MCF 10A (cell line): Measurements from ENCODE around the gene GPR83. TPM values are rescaled to one million over a fixed set of nuclear protein-coding genes. Genes with fewer than 3 reads are reported as not detected.
"Not testable (repeated sequence)": the region's sequence is repeated elsewhere in the genome, so short reads cannot be mapped to it uniquely, and the experiment has no call there.

ENCODE experiments used
- BruUV-seq: library from RNA; stranded (reverse); fragments of 400-500 nt; replicated peaks from 2 replicates; lab custom pipeline; 2021; lab: Mats Ljungman, UMichigan
- CTCF ChIA-PET: fragments of 300-600 bp; sonication (Branson Sonifier 250); formaldehyde crosslinking; extraction: SDS; loops from one replicate; lab custom pipeline; 2021; ENCODE audit warnings: antibody characterized with exemption, inconsistent platforms; lab: Yijun Ruan, JAX
- POLR2A ChIA-PET: fragments of 300-600, 350-650 bp; sonication (Branson Sonifier 250); formaldehyde crosslinking; extraction: SDS; loops from one replicate; lab custom pipeline; 2020; ENCODE audit warnings: antibody characterized with exemption, inconsistent platforms; lab: Yijun Ruan, JAX
- DNase-seq: peaks from one replicate; pipeline ENCODE4 v3.0.0-alpha.2; 2018; ENCODE audit not compliant: unreplicated experiment
- H3K27ac Mint-ChIP-seq: one replicate; pipeline ENCODE4 v1.8.0; 2022; ENCODE audit warnings: mild to moderate bottlenecking, low read depth, mixed read lengths; ENCODE audit not compliant: unreplicated experiment
- H3K27me3 Mint-ChIP-seq: one replicate; pipeline ENCODE4 v1.8.0; 2022; ENCODE audit warnings: mixed read lengths; ENCODE audit not compliant: insufficient read depth, unreplicated experiment
- H3K36me3 Mint-ChIP-seq: one replicate; pipeline ENCODE4 v1.8.0; 2022; ENCODE audit warnings: mild to moderate bottlenecking, moderate library complexity, mixed read lengths; ENCODE audit not compliant: insufficient read depth, unreplicated experiment
- H3K4me1 Mint-ChIP-seq: one replicate; pipeline ENCODE4 v1.8.0; 2022; ENCODE audit warnings: mixed read lengths; ENCODE audit not compliant: insufficient read depth, unreplicated experiment
- H3K4me3 Mint-ChIP-seq: one replicate; pipeline ENCODE4 v1.8.0; 2022; ENCODE audit warnings: mild to moderate bottlenecking, moderate library complexity, mixed read lengths; ENCODE audit not compliant: unreplicated experiment
- H3K9me3 Mint-ChIP-seq: one replicate; pipeline ENCODE4 v1.8.0; 2022; ENCODE audit warnings: mixed read lengths; ENCODE audit not compliant: unreplicated experiment
- intact Hi-C: fragments of 100-400 bp; cut with micrococcal nuclease; formaldehyde crosslinking; loops from 2 replicates; pipeline ENCODE4 v1.14.1; 2022
- total RNA-seq: library from RNA; stranded (reverse); gene quantifications from 2 replicates; pipeline ENCODE4 v1.2.3, GENCODE V29; 2022
- TF ChIP-seq, protein P1 (sequence below): fragments of 200-600 bp; IDR thresholded peaks from one replicate; pipeline ENCODE4 v1.8.0; 2022; ENCODE audit warnings: antibody characterized with exemption, mild to moderate bottlenecking; ENCODE audit not compliant: unreplicated experiment

Gene GPR83
- total RNA-seq, 1 experiment from 2014 or later = not detected

DNA sequence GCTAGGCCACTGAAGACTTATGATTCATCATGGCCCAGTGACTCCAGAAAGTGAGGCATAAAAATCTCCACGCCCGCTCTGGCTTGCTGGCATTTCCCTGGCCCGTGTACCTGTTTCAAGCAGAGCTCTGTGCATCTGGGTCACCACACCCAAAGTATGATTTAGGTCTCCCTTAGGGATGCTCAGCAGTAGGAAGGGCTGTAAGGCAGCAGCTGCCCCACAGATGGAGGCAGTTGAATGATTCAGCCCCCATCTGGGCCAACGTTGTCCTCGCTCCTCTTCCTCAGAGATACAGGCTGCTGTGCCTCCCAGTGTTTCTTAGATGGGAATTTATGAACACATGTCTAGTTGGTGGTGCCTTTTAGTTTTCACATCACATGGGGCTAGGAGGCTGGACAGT lies 21.6 kb downstream of the GPR83 start:
- intact Hi-C loops = no loop called here
- POLR2A ChIA-PET = no interaction called here
- Mint-ChIP-seq H3K27ac (no peak overlapping the region), H3K9me3 (no peaks in the 10 kb centered on the region), H3K4me3 (no peak overlapping the region), H3K27me3 (no peaks in the 10 kb centered on the region), H3K36me3 (no peaks in the 10 kb centered on the region), H3K4me1 (no peaks in the 10 kb centered on the region)
- no TSS peak for BruUV-seq
- no peak for DNase-seq
- TF ChIP-seq, protein P1, sequence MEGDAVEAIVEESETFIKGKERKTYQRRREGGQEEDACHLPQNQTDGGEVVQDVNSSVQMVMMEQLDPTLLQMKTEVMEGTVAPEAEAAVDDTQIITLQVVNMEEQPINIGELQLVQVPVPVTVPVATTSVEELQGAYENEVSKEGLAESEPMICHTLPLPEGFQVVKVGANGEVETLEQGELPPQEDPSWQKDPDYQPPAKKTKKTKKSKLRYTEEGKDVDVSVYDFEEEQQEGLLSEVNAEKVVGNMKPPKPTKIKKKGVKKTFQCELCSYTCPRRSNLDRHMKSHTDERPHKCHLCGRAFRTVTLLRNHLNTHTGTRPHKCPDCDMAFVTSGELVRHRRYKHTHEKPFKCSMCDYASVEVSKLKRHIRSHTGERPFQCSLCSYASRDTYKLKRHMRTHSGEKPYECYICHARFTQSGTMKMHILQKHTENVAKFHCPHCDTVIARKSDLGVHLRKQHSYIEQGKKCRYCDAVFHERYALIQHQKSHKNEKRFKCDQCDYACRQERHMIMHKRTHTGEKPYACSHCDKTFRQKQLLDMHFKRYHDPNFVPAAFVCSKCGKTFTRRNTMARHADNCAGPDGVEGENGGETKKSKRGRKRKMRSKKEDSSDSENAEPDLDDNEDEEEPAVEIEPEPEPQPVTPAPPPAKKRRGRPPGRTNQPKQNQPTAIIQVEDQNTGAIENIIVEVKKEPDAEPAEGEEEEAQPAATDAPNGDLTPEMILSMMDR = no peak
- CTCF ChIA-PET = no interaction called here

GRCh38 chr11:94376841-94377240 lies 24.4 kb downstream of the GPR83 start:
- Mint-ChIP-seq H3K27ac (no peak overlapping the region), H3K9me3 (no peaks in the 10 kb centered on the region), H3K36me3 (no peaks in the 10 kb centered on the region), H3K27me3 (peaks cover 18% of the 10 kb centered on the region), H3K4me1 (no peaks in the 10 kb centered on the region), H3K4me3 (no peak overlapping the region)
- ChIA-PET CTCF (no interaction called here), POLR2A (no interaction called here)
- intact Hi-C loops = no loop called here
- DNase-seq = no peak
- TF ChIP-seq, protein P1 = no peak
- BruUV-seq = no TSS peak

DNA sequence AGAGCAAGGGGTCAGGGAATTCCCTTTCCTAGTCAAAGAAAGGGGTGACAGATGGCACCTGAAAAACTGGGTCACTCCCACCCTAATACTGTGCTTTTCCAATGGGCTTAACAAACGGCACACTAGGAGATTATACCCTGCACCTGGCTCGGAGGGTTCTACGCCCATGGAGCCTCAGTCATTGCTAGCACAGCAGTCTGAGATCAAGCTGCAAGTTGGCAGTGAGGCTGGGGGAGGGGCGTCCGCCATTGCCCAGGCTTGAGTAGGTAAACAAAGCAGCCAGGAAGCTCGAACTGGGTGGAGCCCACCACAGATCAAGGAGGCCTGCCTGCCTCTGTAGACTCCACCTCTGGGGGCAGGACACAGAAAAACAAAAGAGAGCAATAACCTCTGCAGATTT lies 30.6 kb downstream of the GPR83 start:
- DNase-seq, H3K9me3 Mint-ChIP-seq, H3K27ac Mint-ChIP-seq, H3K4me1 Mint-ChIP-seq, intact Hi-C loops, BruUV-seq, H3K36me3 Mint-ChIP-seq, H3K4me3 Mint-ChIP-seq, POLR2A ChIA-PET: not testable (repeated sequence)
- H3K27me3 Mint-ChIP-seq = peaks cover 52% of the 10 kb centered on the region
- CTCF ChIA-PET = interaction anchor here (0.6 kb wide), 1 partner anchor 108 kb away, joined by 3 read pairs; no protein-coding TSS in a partner anchor

DNA sequence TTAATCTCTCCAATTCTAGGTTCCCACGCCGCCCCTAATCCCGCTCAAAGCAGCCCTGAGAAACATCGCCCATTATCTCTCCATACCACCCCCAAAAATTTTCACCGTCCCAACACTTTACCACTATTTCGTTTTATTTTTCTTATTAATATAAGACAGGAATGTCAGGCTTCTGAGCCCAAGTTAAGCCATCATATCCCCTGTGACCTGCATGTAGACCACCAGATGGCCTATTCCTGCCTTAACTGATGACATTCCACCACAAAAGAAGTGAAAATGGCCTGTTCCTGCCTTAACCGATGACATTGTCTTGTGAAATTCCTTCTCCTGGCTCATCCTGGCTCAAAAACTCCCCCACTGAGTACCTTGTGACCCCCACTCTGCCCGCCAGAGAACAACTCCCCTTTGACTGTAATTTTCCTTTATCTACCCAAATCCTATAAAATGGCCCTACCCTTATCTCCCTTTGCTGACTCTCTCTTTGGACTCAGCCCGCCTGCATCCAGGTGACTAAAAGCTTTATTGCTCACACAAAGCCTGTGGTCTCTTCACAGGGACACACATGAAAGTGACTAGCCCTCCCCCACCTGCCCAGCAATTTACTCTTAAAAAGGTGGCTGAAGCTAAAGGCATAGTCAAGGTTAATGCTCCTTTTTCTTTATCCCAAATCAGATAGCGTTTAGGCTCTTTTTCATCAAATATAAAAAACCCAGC lies 50.2 kb downstream of the GPR83 start:
- peaks cover 32% of the 10 kb centered on the region for H3K27me3 Mint-ChIP-seq
- DNase-seq, POLR2A ChIA-PET, H3K27ac Mint-ChIP-seq, H3K36me3 Mint-ChIP-seq, CTCF ChIA-PET, H3K4me1 Mint-ChIP-seq, H3K4me3 Mint-ChIP-seq, intact Hi-C loops, H3K9me3 Mint-ChIP-seq, BruUV-seq: not testable (repeated sequence)

GRCh38 chr11:94346311-94346710 lies 54.9 kb downstream of the GPR83 start:
- CTCF ChIA-PET = interaction anchor here (0.6 kb wide), 1 partner anchor 14 kb away, joined by 3 read pairs; no protein-coding TSS in a partner anchor
- H3K27ac Mint-ChIP-seq, BruUV-seq, intact Hi-C loops, H3K4me3 Mint-ChIP-seq, H3K4me1 Mint-ChIP-seq, H3K9me3 Mint-ChIP-seq, DNase-seq, POLR2A ChIA-PET, H3K36me3 Mint-ChIP-seq: not testable (repeated sequence)
- peaks cover 36% of the 10 kb centered on the region for H3K27me3 Mint-ChIP-seq
